Mesenchymal stem cell (in vitro differentiated cells and primary cell): ENCODE data around the gene SCD5.
A peak's percentile ranks its signal among the peaks of the same experiment; 100 is the strongest.

ENCODE experiments used
- DNase-seq: peaks from one replicate; pipeline ENCODE4 v3.0.0-alpha.2; 2013
- H2AFZ ChIP-seq: one replicate; pipeline ENCODE4 v1.6.1; 2013; ENCODE audit warnings: low read depth, mild to moderate bottlenecking, control low read depth, inconsistent platforms, low read length, moderate library complexity
- H2AK5ac ChIP-seq: 2 replicates; pipeline ENCODE4 v1.6.1; 2013; ENCODE audit warnings: low read length, moderate library complexity, mild to moderate bottlenecking, inconsistent platforms; ENCODE audit not compliant: severe bottlenecking
- H2BK120ac ChIP-seq: one replicate; pipeline ENCODE4 v1.6.1; 2013; ENCODE audit warnings: low read depth, mild to moderate bottlenecking, inconsistent platforms, low read length, moderate library complexity
- H2BK12ac ChIP-seq, 2 experiments: one replicate each; pipeline ENCODE4 v1.6.1; 2013; ENCODE audit warnings: inconsistent platforms in 2 of 2, low read length in 2 of 2, mild to moderate bottlenecking in 2 of 2, moderate library complexity in 2 of 2, control low read depth in 1 of 2
- H2BK15ac ChIP-seq: one replicate; pipeline ENCODE4 v1.6.1; 2013; ENCODE audit warnings: mild to moderate bottlenecking, low read depth, inconsistent platforms; ENCODE audit not compliant: poor library complexity, severe bottlenecking
- H2BK5ac ChIP-seq: 2 replicates; pipeline ENCODE4 v1.6.1; 2013; ENCODE audit warnings: low read depth, mild to moderate bottlenecking, low read length, control low read depth, inconsistent platforms; ENCODE audit not compliant: poor library complexity, severe bottlenecking
- H3K14ac ChIP-seq, 2 experiments: one replicate each; pipeline ENCODE4 v1.6.1; 2013; ENCODE audit warnings: inconsistent platforms in 2 of 2, low read length in 2 of 2, control low read depth in 1 of 2, mild to moderate bottlenecking in 1 of 2, moderate library complexity in 1 of 2
- H3K18ac ChIP-seq, 2 experiments: one replicate each; pipeline ENCODE4 v1.6.1; 2013; ENCODE audit warnings: inconsistent platforms in 2 of 2, low read length in 2 of 2, control low read depth in 1 of 2, low read depth in 1 of 2, mild to moderate bottlenecking in 1 of 2
- H3K23ac ChIP-seq, 2 experiments: one replicate each; pipeline ENCODE4 v1.6.1; 2013; ENCODE audit warnings: inconsistent platforms in 2 of 2, low read length in 2 of 2, mild to moderate bottlenecking in 2 of 2, moderate library complexity in 2 of 2, control low read depth in 1 of 2
- H3K27ac ChIP-seq: 2 replicates; pipeline ENCODE4 v1.5.1; 2013; ENCODE audit warnings: mild to moderate bottlenecking, moderate library complexity, low read length, control low read depth, inconsistent platforms; ENCODE audit not compliant: poor library complexity, severe bottlenecking
- H3K27me3 ChIP-seq, 2 experiments: 2 replicates each; pipeline versions ENCODE4 v1.6.1 to v1.7.0; 2013; ENCODE audit warnings: low read length in 2 of 2, mild to moderate bottlenecking in 2 of 2, moderate library complexity in 2 of 2, control low read depth in 1 of 2, inconsistent platforms in 1 of 2; ENCODE audit not compliant: control insufficient read depth in 1 of 2, insufficient read depth in 1 of 2
- H3K36me3 ChIP-seq, 2 experiments: 2 replicates each; pipeline versions ENCODE4 v1.6.1 to v1.7.0; 2013; ENCODE audit warnings: low read length in 2 of 2, control low read depth in 1 of 2, inconsistent platforms in 1 of 2, low read depth in 1 of 2, mild to moderate bottlenecking in 1 of 2; ENCODE audit not compliant: insufficient read depth in 2 of 2, control insufficient read depth in 1 of 2
- H3K4ac ChIP-seq, 2 experiments: one replicate each; pipeline ENCODE4 v1.6.1; 2013; ENCODE audit warnings: inconsistent platforms in 2 of 2, low read length in 2 of 2, mild to moderate bottlenecking in 2 of 2, moderate library complexity in 2 of 2, control low read depth in 1 of 2, low read depth in 1 of 2
- H3K4me1 ChIP-seq: 2 replicates; pipeline ENCODE4 v1.6.1; 2013; ENCODE audit warnings: low read depth, low read length, control low read depth; ENCODE audit not compliant: control insufficient read depth, insufficient read depth
- H3K4me2 ChIP-seq: 2 replicates; pipeline ENCODE4 v1.6.1; 2013; ENCODE audit warnings: low read length, mild to moderate bottlenecking, inconsistent platforms; ENCODE audit not compliant: poor library complexity, severe bottlenecking
- H3K4me3 ChIP-seq, 2 experiments: 2 replicates each; pipeline versions ENCODE4 v1.5.1 to v1.7.0; 2013; ENCODE audit warnings: low read length in 2 of 2, mild to moderate bottlenecking in 2 of 2, control low read depth in 1 of 2, low read depth in 1 of 2; ENCODE audit not compliant: insufficient read depth in 1 of 2
- H3K79me1 ChIP-seq: replicated peaks from 2 replicates; pipeline ENCODE4 v1.6.1; 2013; ENCODE audit warnings: mild to moderate bottlenecking, control low read depth, low read length, inconsistent platforms; ENCODE audit not compliant: poor library complexity, severe bottlenecking
- H3K9ac ChIP-seq: 2 replicates; pipeline ENCODE4 v1.7.0; 2013; ENCODE audit warnings: mild to moderate bottlenecking, low read length, moderate library complexity
- H3K9me3 ChIP-seq: 2 replicates; pipeline ENCODE4 v1.7.0; 2013; ENCODE audit warnings: mild to moderate bottlenecking, low read length; ENCODE audit not compliant: control insufficient read depth
- H4K8ac ChIP-seq: one replicate; pipeline ENCODE4 v1.6.1; 2013; ENCODE audit warnings: inconsistent platforms, mild to moderate bottlenecking, low read length, moderate library complexity
- H4K91ac ChIP-seq: one replicate; pipeline ENCODE4 v1.6.1; 2013; ENCODE audit warnings: mild to moderate bottlenecking, low read length, inconsistent platforms
- WGBS: methylation state at CpG from one replicate; pipeline ENCODE4 v1.1.7; 2013; ENCODE audit warnings: mixed read lengths; 5-methylcytosine and 5-hydroxymethylcytosine counted together

SCD5 gene

GRCh38 chr4:82737354-82737753, 61.2 kb downstream of the SCD5 start:
- Histone ChIP-seq H3K14ac (no peak overlapping the region), H3K9me3 (no peaks in the 10 kb centered on the region), H3K27ac (no peak overlapping the region), H4K91ac (no peak overlapping the region), H3K79me1 (peaks cover 21% of the 10 kb centered on the region), H3K4ac (no peak overlapping the region), H3K18ac (no peak overlapping the region), H2BK12ac (no peak overlapping the region), H3K23ac (no peak overlapping the region), H3K36me3 (peaks cover 0 to 6% of the 10 kb centered on the region in 2 experiments), H2BK15ac (no peak overlapping the region), H4K8ac (no peak overlapping the region), H3K27me3 (no peaks in the 10 kb centered on the region), H2AFZ (no peak overlapping the region), H2AK5ac (no peak overlapping the region), H3K9ac (no peak overlapping the region), H3K4me3 (no peak overlapping the region), H2BK5ac (no peak overlapping the region), H3K4me1 (peaks cover 8% of the 10 kb centered on the region), H2BK120ac (no peak overlapping the region), H3K4me2 (no peak overlapping the region)
- no peak for DNase-seq

GRCh38 chr4:82733636-82734035, 65.0 kb downstream of the SCD5 start:
- H2BK120ac ChIP-seq = no peak overlapping the region
- peaks cover 23% of the 10 kb centered on the region for H3K79me1 ChIP-seq
- no peaks in the 10 kb centered on the region for H3K27me3 ChIP-seq
- no peak overlapping the region for H2BK15ac ChIP-seq
- no peak overlapping the region for H4K91ac ChIP-seq
- H3K27ac ChIP-seq = no peak overlapping the region
- no peak overlapping the region for H2AFZ ChIP-seq
- DNase-seq = peak; percentile 79
- no peak overlapping the region for H3K23ac ChIP-seq
- no peak overlapping the region for H2BK12ac ChIP-seq
- H3K14ac ChIP-seq = no peak overlapping the region
- 60% methylated on average over 7 of the region's 7 CpGs for WGBS
- no peak overlapping the region for H3K4me2 ChIP-seq
- no peak overlapping the region for H2AK5ac ChIP-seq
- peaks cover 0 to 3% of the 10 kb centered on the region in 2 experiments for H3K36me3 ChIP-seq
- no peak overlapping the region for H3K18ac ChIP-seq
- H2BK5ac ChIP-seq = no peak overlapping the region
- H3K4ac ChIP-seq = no peak overlapping the region
- H3K4me3 ChIP-seq = no peak overlapping the region
- H4K8ac ChIP-seq = no peak overlapping the region
- no peaks in the 10 kb centered on the region for H3K9me3 ChIP-seq
- peaks cover 8% of the 10 kb centered on the region for H3K4me1 ChIP-seq
- no peak overlapping the region for H3K9ac ChIP-seq

GRCh38 chr4:82728301-82728700, 70.3 kb downstream of the SCD5 start:
- H3K23ac ChIP-seq = no peak overlapping the region
- DNase-seq = no peak
- H2AK5ac ChIP-seq = no peak overlapping the region
- H3K4me2 ChIP-seq = no peak overlapping the region
- no peak overlapping the region for H2BK120ac ChIP-seq
- peaks cover 0 to 3% of the 10 kb centered on the region in 2 experiments for H3K36me3 ChIP-seq
- H2BK5ac ChIP-seq = no peak overlapping the region
- H3K27me3 ChIP-seq = no peaks in the 10 kb centered on the region
- peaks cover 5% of the 10 kb centered on the region for H3K4me1 ChIP-seq
- H3K27ac ChIP-seq = no peak overlapping the region
- H3K4me3 ChIP-seq = no peak overlapping the region
- no peaks in the 10 kb centered on the region for H3K9me3 ChIP-seq
- H3K9ac ChIP-seq = no peak overlapping the region
- H2BK15ac ChIP-seq = no peak overlapping the region
- no peak overlapping the region for H2AFZ ChIP-seq
- no peak overlapping the region for H2BK12ac ChIP-seq
- no peak overlapping the region for H3K14ac ChIP-seq
- peaks cover 23% of the 10 kb centered on the region for H3K79me1 ChIP-seq
- no peak overlapping the region for H4K8ac ChIP-seq
- H3K18ac ChIP-seq = no peak overlapping the region
- no peak overlapping the region for H3K4ac ChIP-seq
- WGBS = 65% methylated on average over 1 of the region's 1 CpG
- no peak overlapping the region for H4K91ac ChIP-seq

- no peak for DNase-seq
- Histone ChIP-seq H3K18ac (no peak overlapping the region), H2BK12ac (no peak overlapping the region), H3K9ac (no peak overlapping the region), H2BK5ac (no peak overlapping the region), H3K9me3 (no peaks in the 10 kb centered on the region), H3K4me3 (no peak overlapping the region), H3K23ac (no peak overlapping the region), H3K27ac (no peak overlapping the region), H2BK15ac (no peak overlapping the region), H3K36me3 (peaks cover 0 to 3% of the 10 kb centered on the region in 2 experiments), H3K79me1 (peaks cover 20% of the 10 kb centered on the region), H3K14ac (no peak overlapping the region), H3K4ac (no peak overlapping the region), H3K4me2 (no peak overlapping the region), H2BK120ac (no peak overlapping the region), H4K8ac (no peak overlapping the region), H2AK5ac (no peak overlapping the region), H3K4me1 (peaks cover 3% of the 10 kb centered on the region), H3K27me3 (no peaks in the 10 kb centered on the region), H4K91ac (no peak overlapping the region), H2AFZ (no peak overlapping the region)
- WGBS = 79% methylated on average over 5 of the region's 5 CpGs
Observed at GRCh38 chr4:82726596-82726995, 72.0 kb downstream of the SCD5 start.
